IPS-15b (cell line): ENCODE results near the gene PSMD9.

ENCODE experiments used
- H3K27me3 ChIP-seq: one replicate; pipeline ENCODE4 v1.6.1; 2013; ENCODE audit warnings: low read length; ENCODE audit not compliant: control insufficient read depth, insufficient read depth
- H3K36me3 ChIP-seq: one replicate; pipeline ENCODE4 v1.6.1; 2013; ENCODE audit warnings: low read length; ENCODE audit not compliant: control insufficient read depth, insufficient read depth
- H3K4me1 ChIP-seq: one replicate; pipeline ENCODE4 v1.6.1; 2013; ENCODE audit warnings: mild to moderate bottlenecking, low read length; ENCODE audit not compliant: control insufficient read depth, insufficient read depth
- H3K4me3 ChIP-seq: one replicate; pipeline ENCODE4 v1.5.1; 2013; ENCODE audit warnings: low read depth, low read length
- H3K9ac ChIP-seq: one replicate; pipeline ENCODE4 v1.6.1; 2013; ENCODE audit warnings: low read depth, mild to moderate bottlenecking, low read length
- H3K9me3 ChIP-seq: one replicate; pipeline ENCODE4 v1.6.1; 2013; ENCODE audit warnings: mild to moderate bottlenecking, low read length; ENCODE audit not compliant: control insufficient read depth, insufficient read depth

The PSMD9 gene

GRCh38 chr12:121930862-121931261, 42.3 kb downstream of the PSMD9 start:
- Histone ChIP-seq H3K4me1 (peaks cover 8% of the 10 kb centered on the region), H3K27me3 (no peaks in the 10 kb centered on the region), H3K36me3 (no peaks in the 10 kb centered on the region), H3K9ac (no peak overlapping the region), H3K9me3 (no peaks in the 10 kb centered on the region), H3K4me3 (no peak overlapping the region)

DNA sequence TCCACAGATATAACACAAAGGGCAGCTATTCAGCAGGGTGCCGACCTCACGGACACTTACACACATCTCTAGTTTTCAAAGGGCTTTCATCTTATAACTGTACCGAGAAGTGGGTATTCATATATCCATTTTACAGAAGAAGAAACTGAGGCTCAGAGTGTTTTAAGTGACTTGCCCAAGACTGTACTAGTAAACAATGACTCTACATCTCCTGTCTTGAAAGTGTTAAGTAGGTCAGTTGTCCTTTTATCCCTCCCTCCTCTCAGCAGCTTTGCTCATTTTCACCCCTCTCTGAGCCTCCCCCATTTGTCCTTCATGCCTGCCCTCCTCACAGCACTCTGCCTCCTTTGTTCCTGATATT, 43.6 kb downstream of the PSMD9 start:
- Histone ChIP-seq H3K4me1 (peaks cover 8% of the 10 kb centered on the region), H3K9ac (no peak overlapping the region), H3K9me3 (no peaks in the 10 kb centered on the region), H3K27me3 (no peaks in the 10 kb centered on the region), H3K36me3 (no peaks in the 10 kb centered on the region), H3K4me3 (no peak overlapping the region)

GRCh38 chr12:121932914-121933521, 44.4 kb downstream of the PSMD9 start:
- Histone ChIP-seq H3K9ac (no peak overlapping the region), H3K27me3 (no peaks in the 10 kb centered on the region), H3K9me3 (no peaks in the 10 kb centered on the region), H3K36me3 (no peaks in the 10 kb centered on the region), H3K4me3 (no peak overlapping the region), H3K4me1 (peaks cover 3% of the 10 kb centered on the region)

- peak overlapping the region; percentile 32 for H3K9ac ChIP-seq
- no peak overlapping the region for H3K4me3 ChIP-seq
Measured at GRCh38 chr12:121933522-121934308, 45.1 kb downstream of the PSMD9 start.

GRCh38 chr12:121934309-121934664, 45.7 kb downstream of the PSMD9 start:
- Histone ChIP-seq H3K4me1 (peaks cover 3% of the 10 kb centered on the region), H3K4me3 (no peak overlapping the region)

More at GRCh38 chr12:121933522-121934308, 45.1 kb downstream of the PSMD9 start:
- Histone ChIP-seq H3K27me3 (no peaks in the 10 kb centered on the region), H3K9me3 (no peaks in the 10 kb centered on the region), H3K4me1 (peaks cover 3% of the 10 kb centered on the region), H3K36me3 (no peaks in the 10 kb centered on the region)

GRCh38 chr12:121937654-121938053, 49.1 kb downstream of the PSMD9 start:
- H3K9ac ChIP-seq: no peak overlapping the region
- no peaks in the 10 kb centered on the region for H3K36me3 ChIP-seq
- no peak overlapping the region for H3K4me3 ChIP-seq
- no peaks in the 10 kb centered on the region for H3K9me3 ChIP-seq
- no peaks in the 10 kb centered on the region for H3K27me3 ChIP-seq
- peaks cover 6% of the 10 kb centered on the region for H3K4me1 ChIP-seq

More at GRCh38 chr12:121934309-121934664, 45.7 kb downstream of the PSMD9 start:
- Histone ChIP-seq H3K27me3 (no peaks in the 10 kb centered on the region), H3K9me3 (no peaks in the 10 kb centered on the region), H3K9ac (no peak overlapping the region), H3K36me3 (no peaks in the 10 kb centered on the region)

DNA sequence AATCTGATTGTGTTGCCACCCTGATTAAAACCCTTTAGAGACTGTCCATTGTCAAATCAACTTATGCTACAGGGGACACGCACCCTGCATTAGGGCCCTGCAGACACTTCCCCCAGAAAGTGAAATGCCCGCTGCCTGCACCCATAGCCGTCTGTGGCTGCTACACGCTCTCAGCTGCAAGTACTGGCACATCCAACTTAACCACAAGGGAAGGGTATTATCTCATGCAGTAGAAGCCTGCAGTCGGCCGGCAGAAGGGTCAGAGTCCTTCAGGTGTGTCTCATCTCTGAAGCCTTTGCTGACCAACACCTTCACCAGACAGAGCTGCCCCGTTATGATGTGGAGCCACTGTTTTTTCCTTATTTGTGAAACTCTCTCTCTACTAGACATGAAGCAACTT, 50.6 kb downstream of the PSMD9 start:
- H3K4me3 ChIP-seq: no peak overlapping the region
- no peaks in the 10 kb centered on the region for H3K36me3 ChIP-seq

GRCh38 chr12:121939992-121940766, 51.6 kb downstream of the PSMD9 start:
- Histone ChIP-seq H3K36me3 (no peaks in the 10 kb centered on the region), H3K4me1 (peaks cover 4% of the 10 kb centered on the region), H3K9me3 (no peaks in the 10 kb centered on the region), H3K4me3 (no peak overlapping the region), H3K27me3 (no peaks in the 10 kb centered on the region), H3K9ac (no peak overlapping the region)

More for the DNA sequence above, 50.6 kb downstream of the PSMD9 start:
- Histone ChIP-seq H3K9ac (no peak overlapping the region), H3K9me3 (no peaks in the 10 kb centered on the region), H3K4me1 (peaks cover 4% of the 10 kb centered on the region), H3K27me3 (no peaks in the 10 kb centered on the region)

- Histone ChIP-seq H3K9ac (no peak overlapping the region), H3K4me1 (peaks cover 4% of the 10 kb centered on the region), H3K9me3 (peaks cover 3% of the 10 kb centered on the region), H3K4me3 (no peak overlapping the region), H3K27me3 (no peaks in the 10 kb centered on the region), H3K36me3 (no peaks in the 10 kb centered on the region)
Measured at GRCh38 chr12:121942145-121942718, 53.6 kb downstream of the PSMD9 start.

GRCh38 chr12:121943926-121944325, 55.3 kb downstream of the PSMD9 start:
- Histone ChIP-seq H3K9me3 (peaks cover 3% of the 10 kb centered on the region), H3K4me3 (no peak overlapping the region), H3K4me1 (peaks cover 10% of the 10 kb centered on the region), H3K9ac (no peak overlapping the region), H3K36me3 (no peaks in the 10 kb centered on the region), H3K27me3 (no peaks in the 10 kb centered on the region)

DNA sequence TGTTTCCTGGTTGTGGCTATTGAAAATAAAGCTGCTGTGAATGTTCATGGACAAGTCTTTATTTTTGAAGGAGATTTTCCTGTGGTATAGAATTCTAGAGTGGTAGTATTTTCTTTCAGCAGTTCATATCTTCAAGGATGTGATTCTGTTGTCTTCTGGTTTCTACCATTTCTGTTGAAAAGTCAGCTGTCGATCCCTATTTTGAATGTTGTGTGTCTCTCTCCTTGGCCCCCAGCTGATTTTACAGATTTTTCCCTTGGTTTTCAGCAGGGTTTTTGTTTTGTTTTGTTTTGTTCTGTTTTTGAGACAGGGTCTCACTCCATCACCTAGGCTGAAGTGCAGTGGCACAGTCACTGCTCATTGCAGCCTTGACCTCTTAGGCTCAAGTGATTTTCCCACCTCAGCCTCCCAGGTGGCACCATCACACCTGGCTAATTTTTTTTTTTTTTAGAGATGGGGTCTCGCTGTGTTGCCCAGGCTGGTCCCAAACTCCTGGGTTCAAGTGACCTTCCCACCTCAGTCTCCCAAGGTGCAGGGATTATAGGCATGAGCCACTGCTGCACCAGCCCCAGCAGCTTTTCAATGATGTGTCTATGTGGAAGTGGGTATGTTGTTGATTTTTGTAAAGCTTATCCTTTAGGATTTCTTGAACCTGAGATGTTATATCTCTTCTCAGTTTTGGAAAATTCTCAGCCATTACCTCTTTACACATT, 57.9 kb downstream of the PSMD9 start:
- no peak overlapping the region for H3K4me3 ChIP-seq
- no peaks in the 10 kb centered on the region for H3K36me3 ChIP-seq
- H3K9me3 ChIP-seq: peaks cover 3% of the 10 kb centered on the region
- H3K9ac ChIP-seq: no peak overlapping the region
- peaks cover 7% of the 10 kb centered on the region for H3K4me1 ChIP-seq
- H3K27me3 ChIP-seq: no peaks in the 10 kb centered on the region
